Glomerular visceral epithelial cell (primary cell): ENCODE measurements around the gene MBD6.
"Not testable (repeated sequence)": the region's sequence is repeated elsewhere in the genome, so short reads cannot be mapped to it uniquely, and the experiment has no call there.

Source experiments
- DNase-seq: peaks from one replicate; pipeline ENCODE4 v3.0.0-alpha.2; 2016; ENCODE audit errors: extremely low spot score

The MBD6 gene

DNA sequence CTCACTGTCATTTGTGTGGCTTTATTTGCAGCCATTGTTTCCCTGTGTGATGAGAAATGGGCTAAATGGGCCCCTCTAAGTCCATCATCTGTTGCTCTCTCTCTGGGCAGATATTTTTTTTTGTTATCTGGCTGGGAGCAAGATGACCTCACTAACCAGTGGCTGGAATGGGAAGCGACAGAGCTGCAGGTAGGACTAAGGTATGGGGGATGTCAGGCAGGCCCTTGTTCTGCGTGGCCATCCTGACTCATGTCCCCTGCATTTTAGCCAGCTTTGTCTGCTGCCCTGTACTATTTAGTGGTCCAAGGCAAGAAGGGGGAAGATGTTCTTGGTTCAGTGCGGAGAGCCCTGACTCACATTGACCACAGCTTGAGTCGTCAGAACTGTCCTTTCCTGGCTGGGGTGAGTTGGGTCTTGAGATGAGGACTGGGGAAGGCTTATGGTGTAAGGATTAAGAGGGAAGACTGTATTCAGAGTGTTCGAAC is 33.4 kb upstream of the MBD6 start:
- DNase-seq, result peak; percentile 31

DNA sequence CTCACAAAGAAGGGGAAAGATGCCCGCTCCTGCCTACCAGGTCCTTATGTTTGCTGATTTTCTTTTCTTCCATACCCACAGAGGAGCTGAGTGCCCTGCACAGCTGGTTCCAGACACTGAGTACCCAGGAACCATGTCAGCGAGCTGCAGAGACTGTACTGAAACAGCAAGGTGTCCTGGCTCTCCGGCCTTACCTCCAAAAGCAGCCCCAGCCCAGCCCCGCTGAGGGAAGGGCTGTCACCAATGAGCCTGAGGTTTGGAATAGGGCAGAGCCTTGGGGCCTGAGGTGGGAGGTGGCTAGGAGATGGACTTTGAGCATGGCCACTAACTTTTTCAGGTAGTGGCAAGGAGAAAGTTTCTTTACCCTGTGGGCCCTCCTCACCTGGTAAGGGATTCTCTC is 32.5 kb upstream of the MBD6 start:
- DNase-seq, result no peak

DNA sequence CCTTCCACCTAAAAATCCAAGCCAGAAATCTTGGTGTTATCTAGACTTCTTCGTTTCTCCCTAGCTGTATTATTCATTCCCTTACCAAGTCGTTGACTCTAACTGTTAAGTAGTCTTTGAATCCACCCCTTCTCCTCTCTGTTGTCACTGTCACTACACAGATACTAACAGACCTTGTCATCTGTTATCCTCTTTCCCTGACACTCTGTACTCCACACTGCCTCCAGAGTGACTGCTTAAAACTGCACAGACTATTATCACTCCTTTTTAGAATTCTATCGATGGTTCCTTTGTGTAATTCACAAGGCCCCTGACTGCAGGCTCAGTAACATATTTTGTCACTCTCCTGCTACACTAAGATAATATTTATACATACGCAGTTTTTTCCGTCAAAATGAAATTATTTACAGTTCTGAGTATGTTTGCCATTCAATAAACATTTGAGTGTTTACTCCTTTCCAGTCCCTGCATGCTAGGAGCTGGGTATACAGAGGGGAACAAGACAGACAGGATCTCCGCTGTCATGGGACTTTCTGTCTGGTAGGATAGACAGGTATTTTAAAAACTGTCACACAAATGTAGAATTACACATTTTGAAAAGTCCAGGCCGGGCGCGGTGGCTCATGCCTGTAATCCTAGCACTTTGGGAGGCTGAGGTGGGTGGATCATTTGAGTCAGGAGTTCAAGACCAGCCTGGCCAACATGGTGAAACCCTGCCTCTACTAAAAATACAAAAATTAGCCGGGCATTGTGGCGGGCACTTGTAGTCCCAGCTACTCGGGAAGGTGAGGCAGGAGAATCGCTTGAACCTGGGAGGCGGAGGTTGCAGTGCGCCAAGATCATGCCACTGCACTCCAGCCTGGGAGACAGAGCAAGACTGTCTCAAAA is 31.0 kb upstream of the MBD6 start:
- DNase-seq, result no peak

DNA sequence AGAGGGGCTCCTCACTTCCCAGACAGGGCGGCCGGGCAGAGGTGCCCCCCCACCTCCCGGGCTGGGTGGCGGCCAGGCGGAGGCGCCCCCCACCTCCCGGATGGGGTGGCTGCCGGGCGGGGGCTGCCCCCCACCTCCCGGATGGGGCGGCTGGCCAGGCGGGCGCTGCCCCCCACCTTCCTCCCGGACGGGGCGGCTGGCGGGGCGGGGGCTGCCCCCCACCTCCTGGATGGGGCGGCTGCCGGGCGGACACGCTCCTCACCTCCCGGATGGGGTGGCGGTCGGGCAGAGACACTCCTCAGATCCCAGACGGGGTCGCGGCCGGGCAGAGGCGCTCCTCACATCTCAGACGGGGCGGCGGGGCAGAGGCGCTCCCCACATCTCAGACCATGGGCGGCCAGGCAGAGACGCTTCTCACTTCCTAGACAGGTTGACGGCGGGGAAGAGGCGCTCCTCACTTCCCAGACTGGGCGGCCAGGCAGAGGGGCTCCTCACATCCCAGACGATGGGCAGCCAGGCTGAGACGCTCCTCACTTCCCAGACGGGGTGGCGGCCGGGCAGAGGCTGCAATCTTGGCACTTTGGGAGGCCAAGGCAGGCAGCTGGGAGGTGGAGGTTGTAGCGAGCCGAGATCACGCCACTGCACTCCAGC is 27.4 kb upstream of the MBD6 start:
- not testable (repeated sequence) for DNase-seq

DNA sequence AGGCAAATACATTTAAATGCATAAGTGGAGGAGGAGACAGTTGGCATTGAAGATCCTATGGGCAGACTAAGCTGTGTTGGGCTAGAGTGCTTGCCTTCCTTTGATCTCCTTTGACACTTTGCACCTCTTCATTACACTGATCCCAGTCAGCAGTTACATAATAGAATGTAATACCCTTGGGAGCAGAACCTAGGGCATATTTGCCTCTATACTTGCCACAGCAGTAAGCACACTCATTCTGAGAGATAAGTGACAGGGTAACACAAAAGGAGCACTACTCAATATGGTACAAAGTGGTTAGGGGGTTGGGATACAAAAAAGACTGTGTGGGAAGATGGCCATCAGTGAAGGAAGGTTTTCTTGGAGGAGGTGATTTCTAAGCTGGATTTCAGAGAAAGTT is 25.8 kb upstream of the MBD6 start:
- no peak for DNase-seq

DNA sequence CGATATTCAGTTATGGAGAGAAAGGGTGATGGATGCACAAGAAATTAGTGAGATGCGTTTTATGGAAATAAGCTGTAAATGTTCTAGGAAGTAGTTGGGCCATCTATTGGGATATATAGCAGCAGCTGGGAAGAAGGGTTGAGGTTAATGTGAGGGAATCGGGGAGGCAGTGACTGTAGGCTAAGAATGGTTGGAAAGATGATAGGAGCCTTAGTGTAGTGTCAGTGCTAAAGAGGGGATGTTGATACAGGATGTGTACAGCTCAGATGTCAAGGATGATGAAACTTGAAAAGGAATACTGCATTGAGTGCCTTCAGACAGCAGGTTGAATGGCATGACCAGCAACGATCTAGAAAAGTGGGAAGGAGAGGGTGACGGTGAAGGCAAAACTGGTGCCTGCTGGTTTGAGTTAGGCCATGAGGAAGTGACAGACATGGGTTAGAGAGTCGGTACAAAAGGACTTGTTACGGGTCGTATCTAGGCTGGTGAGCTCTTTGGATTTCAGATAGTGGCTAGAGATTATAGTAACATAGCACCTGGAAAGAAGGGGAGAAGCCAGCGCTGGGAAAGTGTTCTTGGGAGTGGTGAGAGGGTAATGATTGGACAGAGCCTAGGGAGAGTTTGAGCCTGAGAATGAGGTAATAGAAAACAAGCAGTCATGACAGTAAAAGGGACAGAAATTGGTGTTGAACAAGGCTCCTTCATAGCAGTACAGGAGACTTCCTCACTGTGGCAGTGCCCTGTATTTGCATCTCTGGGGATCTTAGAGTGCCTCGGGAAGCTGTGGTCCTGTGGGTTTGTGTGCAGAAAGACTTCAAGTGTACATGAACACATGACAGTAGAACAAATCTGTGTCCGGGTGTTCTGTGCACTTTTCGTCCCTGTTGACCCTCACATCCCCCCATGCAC is 25.1 kb upstream of the MBD6 start:
- no peak for DNase-seq

DNA sequence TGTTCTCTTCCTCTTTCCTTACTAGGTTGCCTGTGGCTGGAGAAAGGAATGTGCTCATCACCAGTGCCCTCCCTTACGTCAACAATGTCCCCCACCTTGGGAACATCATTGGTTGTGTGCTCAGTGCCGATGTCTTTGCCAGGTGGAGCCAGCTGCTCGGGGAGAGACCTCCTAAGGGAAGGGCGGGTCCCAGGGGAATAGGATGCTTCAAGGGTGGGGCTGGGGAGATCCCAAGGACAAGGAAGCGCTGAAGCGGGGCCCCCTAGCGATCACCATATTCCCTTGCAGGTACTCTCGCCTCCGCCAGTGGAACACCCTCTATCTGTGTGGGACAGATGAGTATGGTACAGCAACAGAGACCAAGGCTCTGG is 24.5 kb upstream of the MBD6 start:
- no peak for DNase-seq

DNA sequence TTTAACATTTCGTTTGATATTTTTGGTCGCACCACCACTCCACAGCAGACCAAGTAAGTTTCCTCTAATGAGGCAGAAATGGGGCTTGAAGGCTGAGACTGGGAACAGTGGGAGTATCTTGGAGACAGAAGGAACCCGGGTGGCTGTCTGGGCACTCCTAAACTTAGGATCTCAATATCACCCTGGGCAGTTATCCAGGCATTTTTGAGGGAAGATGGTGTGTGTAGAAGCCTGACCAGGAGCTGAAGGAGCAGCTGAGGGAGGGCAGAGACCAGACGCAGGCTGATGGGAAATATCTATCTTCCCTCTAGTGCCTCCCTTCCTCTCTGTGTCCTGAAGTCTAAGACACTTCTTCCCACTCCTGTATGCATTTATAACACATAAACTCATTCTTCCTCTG is 24.1 kb upstream of the MBD6 start:
- no peak for DNase-seq

DNA sequence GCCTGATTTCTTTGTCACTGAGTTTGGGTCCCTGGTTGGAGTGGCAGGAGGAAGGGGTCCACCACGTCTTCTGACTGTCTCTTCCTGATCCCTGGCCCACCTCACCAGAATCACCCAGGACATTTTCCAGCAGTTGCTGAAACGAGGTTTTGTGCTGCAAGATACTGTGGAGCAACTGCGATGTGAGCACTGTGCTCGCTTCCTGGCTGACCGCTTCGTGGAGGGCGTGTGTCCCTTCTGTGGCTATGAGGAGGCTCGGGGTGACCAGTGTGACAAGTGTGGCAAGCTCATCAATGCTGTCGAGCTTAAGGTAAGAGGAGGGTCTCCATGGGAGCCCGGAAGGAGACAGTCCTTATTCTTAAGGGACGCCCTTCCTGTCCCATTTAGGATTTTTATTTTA is 22.4 kb upstream of the MBD6 start:
- DNase-seq, result no peak

DNA sequence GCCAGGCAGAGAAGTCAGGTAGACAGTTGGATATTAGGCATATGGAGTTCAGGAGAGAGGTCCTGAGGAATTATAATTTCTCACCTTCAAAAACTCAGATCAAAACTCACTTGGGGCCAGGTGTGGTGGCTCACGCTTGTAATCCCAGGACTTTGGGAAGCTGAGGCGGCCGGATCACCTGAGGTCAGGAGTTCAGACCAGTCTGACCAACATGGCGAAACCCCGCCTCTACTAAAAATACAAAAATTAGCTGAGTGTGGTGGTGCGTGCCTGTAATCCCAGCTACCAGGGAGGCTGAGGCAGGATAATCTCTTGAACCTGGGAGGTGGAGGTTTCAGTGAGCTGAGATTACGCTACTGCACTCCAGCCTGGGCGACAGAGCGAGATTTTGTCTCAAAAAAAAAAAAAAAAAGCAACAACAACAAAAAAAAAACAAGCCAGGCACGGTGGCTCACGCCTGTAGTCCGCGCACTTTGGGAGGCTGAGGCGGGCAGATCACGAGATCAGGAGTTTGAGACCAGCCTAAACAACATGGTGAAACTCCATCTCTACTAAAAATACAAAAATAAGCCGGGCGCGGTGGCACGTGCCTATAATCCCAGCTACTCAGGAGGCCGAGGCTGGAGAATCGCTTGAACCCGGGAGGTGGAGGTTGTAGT is 20.2 kb upstream of the MBD6 start:
- DNase-seq, result not testable (repeated sequence)

DNA sequence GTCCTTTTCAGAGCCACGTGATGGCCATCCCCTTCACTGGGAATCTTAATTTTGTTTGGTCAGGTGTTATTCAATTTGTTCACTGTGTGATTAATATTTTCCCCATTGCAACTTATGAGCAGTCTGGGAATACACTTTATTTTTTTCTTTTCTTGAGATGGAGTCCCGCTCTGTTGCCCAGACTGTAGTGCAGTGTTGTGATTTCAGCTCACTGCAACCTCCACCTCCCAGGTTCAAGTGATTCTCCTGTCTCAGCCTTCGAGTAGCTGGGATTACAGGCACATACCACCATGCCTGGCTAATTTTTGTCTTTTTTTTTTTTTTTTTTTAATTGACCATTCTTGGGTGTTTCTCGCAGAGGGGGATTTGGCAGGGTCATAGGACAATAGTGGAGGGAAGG is 16.1 kb upstream of the MBD6 start:
- not testable (repeated sequence) for DNase-seq

DNA sequence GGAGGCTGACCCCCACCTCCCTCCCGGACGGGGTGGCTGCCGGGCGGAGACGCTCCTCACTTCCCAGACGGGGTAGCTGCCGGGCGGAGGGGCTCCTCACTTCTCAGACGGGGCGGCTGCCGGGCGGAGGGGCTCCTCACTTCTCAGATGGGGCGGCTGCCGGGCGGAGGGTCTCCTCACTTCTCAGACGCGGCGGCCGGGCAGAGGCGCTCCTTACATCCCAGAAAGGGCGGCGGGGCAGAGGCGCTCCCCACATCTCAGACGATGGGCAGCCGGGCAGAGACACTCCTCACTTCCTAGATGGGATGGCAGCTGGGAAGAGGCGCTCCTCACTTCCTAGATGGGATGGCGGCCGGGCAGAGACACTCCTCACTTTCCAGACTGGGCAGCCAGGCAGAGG is 14.8 kb upstream of the MBD6 start:
- DNase-seq, result not testable (repeated sequence)

DNA sequence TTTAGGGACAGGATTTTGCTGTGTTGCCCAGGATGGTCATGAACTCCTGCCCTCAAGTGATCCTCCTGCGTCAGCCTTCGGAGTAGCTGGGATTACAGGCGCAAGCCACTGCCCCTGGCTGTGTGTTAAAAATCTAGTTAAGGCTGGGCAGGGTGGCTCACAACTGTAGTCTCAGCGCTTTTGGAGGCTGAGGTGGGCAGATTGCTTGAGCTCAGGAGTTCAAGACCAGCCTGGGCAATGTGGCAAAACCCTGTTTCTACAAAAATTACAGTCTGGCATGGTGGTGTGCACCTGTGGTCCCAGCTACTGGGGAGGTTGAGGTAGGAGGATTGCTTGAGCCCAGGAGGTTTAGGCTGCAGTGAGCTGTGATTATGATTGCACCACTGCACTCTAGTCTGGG is 11.5 kb upstream of the MBD6 start:
- no peak for DNase-seq

DNA sequence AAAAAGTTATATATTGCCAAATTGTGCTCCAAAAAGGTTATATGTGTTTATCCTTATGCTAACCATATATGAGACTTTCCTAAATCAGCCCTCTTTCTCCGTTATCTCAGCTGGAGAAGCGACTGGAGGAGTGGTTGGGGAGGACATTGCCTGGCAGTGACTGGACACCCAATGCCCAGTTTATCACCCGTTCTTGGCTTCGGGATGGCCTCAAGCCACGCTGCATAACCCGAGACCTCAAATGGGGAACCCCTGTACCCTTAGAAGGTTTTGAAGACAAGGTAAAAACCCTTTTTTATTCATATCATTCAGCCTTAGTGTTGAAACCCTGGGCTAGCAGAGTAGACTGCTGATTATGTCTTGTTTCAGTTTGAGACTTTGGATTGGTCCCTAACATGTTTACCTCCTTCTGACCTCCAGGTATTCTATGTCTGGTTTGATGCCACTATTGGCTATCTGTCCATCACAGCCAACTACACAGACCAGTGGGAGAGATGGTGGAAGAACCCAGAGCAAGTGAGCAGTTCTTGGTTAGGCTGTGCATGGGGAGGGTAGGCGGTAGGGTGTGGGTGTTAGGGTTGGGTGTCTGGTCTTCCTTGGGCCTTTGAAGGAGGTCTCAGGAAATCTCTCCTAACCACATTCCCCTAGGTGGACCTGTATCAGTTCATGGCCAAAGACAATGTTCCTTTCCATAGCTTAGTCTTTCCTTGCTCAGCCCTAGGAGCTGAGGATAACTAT is 10.9 kb upstream of the MBD6 start:
- no peak for DNase-seq

DNA sequence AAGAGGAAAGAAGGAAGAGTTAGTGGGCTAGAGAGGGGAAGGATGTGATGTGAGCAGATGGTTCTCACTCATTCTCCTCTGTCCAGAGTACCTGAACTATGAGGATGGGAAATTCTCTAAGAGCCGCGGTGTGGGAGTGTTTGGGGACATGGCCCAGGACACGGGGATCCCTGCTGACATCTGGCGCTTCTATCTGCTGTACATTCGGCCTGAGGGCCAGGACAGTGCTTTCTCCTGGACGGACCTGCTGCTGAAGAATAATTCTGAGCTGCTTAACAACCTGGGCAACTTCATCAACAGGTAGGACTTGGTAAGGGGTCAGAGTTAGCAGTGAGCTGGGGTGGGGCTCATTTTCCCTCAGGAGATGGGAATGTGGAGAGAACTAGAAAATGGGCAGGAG is 10.0 kb upstream of the MBD6 start:
- no peak for DNase-seq

DNA sequence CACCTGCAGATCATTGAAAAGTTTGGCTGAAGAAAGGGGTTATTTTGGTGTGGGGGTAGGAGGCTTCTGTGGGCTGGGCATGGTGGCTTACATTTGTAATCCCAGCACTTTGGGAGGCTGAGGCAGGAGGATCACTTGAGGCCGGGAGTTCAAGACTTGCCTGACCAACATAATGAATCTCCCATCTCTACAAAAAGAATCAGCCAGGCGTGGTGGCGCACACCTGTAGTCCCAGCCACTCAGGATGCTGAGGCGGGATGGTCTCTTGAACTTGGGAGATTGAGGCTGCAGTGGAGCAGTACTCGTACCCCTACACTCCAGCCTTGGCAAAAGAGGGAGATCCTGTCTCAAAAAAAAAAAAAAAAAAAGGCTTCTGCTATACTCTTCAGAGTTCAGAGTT is 9.4 kb upstream of the MBD6 start:
- DNase-seq, result no peak

DNA sequence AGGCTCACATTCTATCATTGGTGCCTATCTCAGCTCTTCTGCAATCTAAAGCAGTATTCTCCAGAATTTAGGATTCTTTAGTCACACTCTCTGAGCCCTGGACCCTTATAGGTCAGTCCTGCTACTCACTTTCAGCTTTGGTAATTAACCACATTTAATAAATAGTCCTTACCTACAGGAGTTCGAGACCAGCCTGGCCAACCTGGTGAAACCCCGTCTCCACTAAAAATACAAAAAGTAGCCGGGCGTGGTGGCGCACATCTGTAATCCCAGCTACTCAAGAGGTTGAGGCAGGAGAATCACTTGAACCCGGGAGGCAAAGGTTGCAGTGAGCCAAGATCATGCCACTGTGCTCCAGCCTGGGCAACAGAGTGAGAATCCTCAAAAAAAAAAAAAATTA is 8.9 kb upstream of the MBD6 start:
- not testable (repeated sequence) for DNase-seq

DNA sequence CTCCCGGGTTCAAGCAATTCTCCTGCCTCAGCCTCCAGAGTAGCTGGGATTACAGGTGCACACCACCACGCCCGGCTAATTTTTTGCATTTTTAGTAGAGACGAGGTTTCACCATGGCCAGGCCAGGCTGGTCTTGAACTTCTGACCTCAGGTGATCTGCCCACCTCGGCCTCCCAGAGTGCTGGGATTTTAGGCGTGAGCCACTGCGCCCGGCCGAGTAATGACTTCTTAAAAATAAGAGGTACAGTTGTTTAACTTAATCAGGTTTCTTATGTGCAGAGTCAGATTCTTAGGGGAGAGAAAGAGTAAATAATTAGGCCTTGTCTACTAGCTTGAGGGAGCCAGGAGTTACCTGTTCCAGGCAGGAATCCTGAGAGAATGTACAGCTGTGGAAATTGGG is 8.4 kb upstream of the MBD6 start:
- DNase-seq, result not testable (repeated sequence)

DNA sequence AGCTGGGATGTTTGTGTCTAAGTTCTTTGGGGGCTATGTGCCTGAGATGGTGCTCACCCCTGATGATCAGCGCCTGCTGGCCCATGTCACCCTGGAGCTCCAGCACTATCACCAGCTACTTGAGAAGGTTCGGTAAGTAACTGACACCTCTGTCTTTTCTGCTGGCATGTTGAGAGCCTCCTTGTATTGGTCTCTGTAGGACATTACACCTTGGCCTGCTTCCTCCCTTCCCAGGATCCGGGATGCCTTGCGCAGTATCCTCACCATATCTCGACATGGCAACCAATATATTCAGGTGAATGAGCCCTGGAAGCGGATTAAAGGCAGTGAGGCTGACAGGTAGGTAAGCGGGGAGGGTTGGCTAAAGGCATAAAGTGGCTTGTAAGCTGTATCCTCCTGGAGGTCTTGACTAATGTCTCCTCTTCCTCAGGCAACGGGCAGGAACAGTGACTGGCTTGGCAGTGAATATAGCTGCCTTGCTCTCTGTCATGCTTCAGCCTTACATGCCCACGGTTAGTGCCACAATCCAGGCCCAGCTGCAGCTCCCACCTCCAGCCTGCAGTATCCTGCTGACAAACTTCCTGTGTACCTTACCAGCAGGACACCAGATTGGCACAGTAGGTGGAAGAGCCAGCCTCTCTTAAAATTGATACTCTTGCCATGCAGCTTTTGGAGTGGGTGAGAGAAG is 7.8 kb upstream of the MBD6 start:
- no peak for DNase-seq

DNA sequence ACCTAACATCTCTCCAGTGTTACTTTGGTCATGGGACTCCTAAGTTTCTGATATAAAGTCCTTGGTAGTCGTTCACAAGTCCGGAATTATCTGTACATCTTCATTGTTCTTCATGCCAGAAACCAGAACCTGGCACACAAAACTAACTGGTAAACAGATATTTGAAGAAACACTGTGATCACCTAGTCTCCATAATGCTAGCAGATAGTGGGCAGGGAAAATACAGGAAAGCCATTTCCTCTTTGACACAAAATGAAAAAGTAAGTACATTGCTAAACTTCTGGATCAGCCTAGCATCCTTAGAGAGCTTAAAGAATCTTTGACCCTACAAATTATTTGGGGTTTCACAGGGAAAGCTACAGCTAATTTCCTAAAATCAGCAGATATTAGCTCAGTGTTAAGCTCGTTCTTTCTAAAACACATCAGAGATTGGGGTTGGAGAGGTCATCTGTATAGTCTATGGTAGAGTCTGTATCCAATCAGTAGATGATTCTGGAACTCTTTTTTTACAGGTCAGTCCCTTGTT is 7.2 kb upstream of the MBD6 start:
- DNase-seq, result no peak
